ENCODE measurements around the gene DOCK7.

DOCK7 gene

DNA sequence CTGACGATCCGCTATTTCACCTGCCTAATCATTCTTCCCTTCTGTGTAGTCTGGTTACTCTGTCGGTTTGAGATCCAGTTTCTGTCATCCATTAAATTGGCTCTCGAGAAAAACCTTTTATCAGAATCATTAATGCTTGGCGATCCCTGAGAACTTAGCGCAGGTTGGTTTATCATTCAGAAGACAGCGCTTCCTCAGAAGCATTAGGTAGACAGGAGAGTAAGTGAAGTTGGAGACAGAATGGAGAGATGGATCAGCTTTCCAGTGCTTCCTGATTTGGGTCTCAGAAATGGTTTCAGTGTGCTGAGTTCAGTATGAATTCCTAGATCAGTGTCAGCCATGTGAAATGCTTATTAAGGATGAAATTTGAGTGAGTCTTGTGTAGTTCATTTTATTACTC is 250.0 kb downstream of the DOCK7 start:
- DNase-seq = peak; percentile 16

DNA sequence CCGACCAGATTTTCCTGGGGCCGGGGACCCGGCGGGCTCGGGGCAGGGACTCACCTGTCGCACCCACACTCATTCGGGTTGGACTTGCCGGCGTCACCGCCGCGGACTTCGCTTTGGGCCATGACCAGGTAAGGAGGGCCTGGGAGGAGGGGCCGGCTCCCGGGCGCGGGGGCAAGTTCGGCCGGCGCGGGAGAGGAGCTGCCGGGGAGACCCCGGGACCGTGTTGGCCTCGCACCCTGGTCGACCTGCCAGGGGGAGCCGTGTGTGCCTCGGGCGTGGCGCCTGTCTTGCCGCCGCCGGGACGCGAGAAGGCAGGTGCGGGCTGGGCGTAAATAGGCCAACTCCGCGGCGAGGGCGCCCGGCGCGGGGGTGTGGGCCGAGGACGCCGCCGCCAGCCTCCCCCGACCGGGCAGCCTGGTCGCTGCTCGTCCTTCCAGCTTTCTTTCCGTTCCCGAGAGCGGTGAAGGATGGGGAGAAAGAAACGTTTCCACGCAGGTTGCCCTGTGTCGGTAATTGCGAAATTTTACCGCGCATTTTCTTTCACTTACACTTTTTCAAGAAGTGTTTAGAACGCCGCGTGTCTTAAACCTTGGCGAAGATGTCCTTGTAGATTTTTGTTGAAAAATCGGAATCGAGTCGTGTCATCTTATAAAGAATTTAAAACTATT is 250.8 kb downstream of the DOCK7 start:
- DNase-seq = peak; percentile 41

DNA sequence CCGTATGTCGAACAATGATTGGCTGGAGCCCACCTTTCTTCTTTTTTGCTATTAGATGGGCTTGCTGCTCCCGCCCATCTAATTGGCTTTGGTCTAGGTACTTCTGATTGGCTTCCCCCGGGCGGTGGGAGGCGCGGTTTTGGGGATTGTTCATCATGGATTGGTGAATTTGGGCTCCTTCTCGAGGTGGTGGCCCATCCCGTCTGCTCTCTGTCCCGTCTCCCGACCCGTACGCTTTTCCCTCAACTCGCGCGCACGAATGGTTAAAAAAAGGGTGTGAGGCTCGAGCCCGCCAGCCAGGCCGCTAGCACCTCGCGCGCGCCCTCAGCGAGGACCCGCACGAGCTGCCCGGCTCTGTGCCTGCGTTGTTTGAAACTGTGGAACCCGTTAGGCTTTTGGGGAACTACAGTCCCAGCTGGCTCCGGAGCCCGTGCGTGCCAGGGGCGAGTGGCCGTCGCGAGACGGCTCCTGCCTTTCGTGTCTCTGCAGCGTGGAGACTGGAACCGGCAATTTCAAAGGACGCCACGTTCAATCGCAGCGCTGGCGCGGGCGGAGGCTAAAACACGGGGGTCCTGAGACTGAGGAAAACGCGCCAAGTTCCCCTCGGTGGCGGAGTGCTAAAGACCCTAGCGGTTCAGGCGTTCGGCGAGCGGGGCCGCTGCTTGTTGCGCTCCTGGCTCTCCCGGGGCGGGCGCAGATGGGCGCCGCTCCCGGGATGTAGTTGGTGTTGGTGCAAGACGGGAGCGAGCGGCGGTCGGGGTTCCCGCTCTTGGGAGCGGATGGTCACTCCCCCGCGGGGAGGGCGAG is 251.5 kb downstream of the DOCK7 start, which contains the start of gene USP1:
TSS of gene USP1 (plus strand) at position 584 of the 807 bp plus-strand sequence. CDS start 2,819 bp downstream, outside the sequence.
- DNase-seq = peak; percentile 99

DNA sequence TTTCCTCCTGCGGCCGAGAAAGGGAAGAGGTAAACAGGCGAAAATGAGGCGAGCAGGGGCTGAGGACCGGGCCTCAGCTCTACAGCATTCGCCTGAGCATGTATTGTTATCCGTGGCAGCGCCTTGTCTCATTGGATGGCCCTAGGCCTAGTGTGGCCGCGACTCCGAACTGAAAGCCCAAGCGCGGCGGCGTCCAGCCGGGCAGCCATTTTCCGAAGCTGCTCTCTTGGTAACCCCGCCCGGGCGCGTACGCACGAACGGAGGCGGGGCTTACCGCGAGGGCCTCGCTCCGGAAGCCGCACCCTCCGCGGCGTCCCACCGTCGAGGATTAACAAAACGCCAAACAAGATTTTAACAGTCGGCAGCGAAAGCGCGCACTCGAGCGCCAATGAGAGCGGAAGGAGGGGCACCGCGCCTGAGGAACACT is 252.1 kb downstream of the DOCK7 start:
- peak; percentile 99 for DNase-seq

DNA sequence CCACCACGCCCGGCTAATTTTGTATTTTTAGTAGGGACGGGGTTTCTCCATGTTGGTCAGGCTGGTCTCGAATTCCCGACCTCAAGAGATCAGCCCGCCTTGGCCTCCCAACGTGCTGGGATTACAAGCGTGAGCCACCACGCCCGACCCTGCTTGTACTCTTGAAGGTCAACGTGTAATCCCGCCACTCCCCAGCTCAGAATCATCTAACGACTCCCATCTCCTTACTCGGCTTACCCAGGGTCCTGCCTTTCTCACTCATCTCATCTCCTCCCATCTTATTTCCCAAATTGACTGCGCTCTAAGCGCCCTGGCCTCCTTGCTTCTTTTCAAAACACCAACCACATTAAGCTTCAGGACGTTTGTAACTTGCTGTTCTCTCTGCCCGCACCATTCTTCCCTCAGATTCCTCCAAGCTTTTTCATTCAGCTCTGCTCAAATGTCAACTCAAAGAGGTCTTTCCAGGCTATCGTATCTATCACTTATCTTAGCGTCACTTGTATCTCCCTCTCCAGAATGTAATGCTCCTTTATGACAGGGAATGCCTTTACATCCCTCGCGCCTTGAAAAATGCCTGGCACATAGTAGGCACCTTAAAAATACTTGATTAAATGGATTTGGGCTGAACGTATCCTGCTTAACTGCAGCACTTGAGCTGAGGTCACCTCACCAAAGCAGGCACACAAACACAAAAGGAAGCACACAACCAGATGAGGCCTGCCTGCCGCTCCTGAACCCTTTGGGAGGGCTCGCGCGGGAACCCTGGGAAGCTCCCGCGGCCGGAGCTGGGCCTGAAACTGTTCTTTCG is 252.8 kb downstream of the DOCK7 start:
- DNase-seq = no peak

DNA sequence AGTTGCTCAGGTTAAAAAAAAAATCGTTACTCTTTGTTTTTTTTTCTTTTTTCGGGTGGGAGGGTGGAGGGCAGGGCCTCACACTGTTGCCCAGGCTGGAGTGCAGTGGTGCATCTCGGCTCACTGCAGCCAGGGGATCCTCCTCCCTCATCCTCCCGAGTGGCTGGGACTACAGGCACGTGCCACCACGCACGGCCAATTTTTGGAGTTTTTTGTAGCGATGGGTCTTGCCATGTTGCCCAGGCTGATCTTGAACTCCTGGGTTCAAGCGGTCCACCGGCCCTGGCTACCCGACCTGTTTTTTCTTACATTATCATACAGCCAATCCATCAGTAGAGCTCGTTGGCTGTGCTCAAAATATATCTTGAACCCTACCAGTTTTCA is 253.6 kb downstream of the DOCK7 start:
- DNase-seq = no peak

DNA sequence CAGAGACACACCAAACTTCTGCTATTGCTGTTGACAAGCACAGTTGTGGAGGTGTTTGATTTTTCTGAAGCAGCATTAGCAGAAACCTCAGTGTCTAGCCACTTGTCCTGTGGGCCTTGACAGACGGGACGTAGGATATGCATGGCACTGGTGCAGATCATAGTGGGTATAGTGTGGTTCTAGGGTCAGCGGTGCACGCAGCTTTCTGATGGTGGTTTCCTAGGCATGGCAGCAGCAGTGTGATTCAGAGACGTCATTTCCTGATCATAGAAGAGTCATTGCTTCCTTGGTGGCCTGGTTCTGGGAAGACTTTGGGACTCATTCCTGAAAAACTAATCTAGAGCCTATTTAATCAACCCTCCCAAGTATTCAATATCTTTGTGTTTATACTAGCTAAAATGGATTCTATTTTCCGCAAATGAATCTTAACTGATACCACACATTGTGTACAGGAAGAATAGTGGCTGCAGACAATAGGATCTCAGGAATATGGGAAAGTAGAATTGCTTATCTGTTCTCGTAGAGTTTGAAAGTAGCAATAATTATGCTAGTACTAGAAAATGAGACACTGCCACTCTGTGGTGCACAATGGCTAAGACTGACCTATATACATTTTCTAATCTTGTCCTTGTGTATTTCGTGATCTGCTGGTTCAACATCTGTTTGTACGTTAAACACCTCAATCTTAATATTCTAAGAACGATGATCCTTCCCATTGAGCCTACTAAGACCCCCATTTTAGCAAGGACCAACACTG is 254.1 kb downstream of the DOCK7 start:
- DNase-seq = no peak

DNA sequence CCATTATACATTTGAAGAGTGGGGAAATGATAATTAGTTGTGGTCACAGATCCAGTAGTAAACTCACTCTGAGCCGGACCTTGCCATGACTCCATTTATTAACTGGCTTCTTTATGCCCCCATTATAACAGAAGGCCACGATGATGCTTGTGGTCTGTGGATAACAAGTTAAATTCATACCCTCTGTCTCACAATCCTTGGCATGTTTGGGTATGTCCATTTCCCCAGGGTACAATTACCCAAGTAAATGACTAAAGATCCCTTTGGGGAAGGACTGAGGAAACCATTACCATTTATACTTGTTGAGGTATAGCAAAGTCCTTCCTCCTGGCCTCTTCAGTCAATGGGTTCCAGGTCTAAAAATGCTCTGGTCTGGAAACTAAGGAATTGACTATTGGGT is 258.6 kb downstream of the DOCK7 start:
- no peak for DNase-seq

DNA sequence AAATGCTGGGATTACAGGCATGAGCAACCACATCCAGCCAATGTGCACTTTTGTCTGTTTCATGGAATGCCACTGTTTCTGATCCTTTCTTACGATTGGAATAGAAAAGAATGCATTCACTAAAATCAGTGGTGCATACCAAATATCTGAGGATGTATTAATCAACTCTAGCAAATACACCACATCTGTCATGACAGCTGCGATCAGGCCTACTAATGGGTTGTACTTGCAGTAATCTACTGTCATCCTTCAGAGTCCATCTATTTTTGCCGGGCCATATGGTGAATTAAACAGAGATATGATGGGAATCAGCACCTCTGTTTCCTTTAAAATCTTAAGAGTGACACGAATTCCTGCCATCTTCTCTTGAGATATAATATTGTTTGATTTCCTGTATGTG is 259.8 kb downstream of the DOCK7 start:
- DNase-seq = no peak

DNA sequence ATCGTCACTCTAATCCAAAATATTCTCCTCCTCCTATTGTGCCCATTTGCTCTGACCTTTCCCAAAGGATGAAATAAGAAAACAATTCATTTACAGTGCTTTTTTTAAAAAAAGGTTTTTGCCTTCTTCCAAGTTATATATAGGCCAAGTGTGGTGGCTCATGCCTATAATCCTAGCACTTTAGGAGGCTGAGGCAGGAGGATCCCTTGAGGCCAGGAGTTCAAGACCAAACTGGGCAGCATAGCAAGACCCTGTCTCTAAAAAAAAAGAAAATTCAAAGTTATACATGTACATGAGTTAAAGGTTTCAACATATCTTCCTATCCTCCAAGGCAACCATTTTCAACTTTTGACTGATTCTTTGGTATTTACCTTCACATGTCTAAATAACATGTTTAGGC is 261.4 kb downstream of the DOCK7 start:
- DNase-seq = no peak

DNA sequence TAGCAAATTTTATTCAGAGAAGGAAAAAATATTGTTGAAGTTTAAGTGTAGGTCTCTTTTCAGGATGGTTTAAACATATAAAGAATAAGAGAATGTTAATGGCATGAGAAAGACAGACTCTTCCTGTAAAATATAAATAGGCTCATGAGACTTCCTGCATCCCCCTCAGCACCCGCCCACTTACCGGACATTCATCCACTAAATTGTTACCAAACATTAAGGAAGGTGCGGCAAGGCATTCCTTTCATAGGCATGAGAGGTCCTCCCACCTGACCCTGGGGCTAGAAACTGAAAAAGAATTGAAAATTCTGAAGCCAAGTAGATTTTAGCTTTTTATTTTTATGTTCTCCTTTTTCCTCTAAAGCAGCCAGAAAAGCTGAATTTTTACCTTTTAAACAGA is 261.9 kb downstream of the DOCK7 start:
- DNase-seq = peak; percentile 7

DNA sequence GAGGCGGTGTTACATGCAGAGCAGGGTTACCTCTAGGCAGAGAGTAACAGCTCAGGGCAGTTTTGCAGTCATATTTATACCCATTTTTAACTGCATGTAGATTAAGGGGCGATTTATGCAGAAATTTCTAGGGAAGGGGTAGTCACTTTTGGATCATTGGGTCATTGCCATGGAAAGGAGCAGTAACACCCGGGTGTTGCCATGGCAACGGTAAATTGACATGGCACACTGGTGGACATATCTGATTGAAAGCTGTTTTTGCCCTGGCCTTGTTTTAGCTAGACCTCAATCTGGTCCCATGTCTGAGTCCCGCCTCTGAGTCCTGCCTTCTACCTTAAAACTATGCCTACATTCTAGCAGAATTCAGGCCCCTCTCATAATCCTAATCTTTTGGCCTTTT is 263.1 kb downstream of the DOCK7 start:
- DNase-seq = no peak

DNA sequence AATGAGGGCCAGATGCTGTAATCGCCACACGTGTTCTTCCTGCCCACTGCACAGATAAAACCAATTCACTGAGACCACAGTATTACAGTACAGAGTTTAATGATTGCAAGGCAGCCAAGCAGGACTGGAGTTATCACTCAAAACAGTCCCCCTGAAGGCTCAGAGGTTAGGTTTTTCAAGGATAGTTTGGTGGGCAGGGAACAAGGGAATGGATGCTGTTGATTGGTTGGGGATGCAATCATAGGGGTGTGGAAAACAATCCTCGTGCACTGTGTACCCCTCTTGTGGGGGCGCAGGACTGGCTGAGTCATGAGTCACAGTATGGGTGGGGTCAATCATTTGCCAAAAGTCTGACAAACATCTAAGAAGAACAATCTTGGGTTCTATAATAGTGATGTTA is 263.8 kb downstream of the DOCK7 start:
- no peak for DNase-seq

DNA sequence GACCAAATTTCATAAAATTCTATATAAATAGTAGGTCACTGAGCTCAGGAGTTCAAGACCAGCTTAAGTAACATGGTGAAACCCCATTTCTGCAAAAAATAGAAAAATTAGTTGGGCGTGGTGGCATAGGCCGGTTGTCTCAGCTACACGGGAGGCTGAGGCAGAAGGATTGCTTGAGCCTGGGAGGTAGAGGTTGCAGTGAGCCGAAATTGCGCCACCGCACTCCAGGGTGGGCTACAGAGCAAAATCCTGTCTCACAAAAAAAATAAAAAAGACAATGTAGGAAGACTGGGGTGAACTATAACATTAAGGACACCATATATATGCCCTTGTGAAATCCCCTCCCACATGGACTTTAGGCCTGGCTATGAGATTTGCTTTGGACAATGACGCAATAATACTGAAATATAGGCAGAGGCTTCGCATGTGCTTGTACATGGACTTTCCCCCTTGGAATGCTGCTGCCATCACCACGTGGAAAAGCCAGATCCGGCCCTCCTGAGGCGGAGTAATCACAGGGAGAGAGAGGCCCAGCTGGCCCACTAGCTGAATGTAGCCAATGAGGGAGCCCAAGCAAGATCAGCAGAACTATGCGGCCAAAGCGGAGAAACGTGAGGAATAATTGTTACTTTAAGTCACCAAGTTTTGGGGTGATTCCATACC is 264.5 kb downstream of the DOCK7 start:
- no peak for DNase-seq

DNA sequence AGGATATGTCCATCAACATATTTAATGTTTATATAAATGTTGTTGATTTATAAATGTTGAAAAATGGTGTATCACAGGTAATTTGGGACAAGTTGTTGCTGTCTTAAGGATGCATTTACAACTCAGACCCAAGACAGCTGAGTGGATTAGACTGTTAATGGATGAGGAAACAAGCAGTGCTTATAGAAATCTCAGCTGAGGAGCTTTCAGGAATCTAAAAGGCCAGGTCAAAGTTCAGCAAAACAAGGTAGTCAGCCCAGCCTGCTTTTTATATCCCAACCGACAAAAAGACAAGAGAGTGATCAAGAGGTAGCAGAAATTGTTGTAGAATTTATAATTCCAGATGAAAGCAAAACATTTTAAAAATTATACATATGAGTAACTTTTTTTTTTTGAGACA is 268.0 kb downstream of the DOCK7 start:
- DNase-seq = no peak

DNA sequence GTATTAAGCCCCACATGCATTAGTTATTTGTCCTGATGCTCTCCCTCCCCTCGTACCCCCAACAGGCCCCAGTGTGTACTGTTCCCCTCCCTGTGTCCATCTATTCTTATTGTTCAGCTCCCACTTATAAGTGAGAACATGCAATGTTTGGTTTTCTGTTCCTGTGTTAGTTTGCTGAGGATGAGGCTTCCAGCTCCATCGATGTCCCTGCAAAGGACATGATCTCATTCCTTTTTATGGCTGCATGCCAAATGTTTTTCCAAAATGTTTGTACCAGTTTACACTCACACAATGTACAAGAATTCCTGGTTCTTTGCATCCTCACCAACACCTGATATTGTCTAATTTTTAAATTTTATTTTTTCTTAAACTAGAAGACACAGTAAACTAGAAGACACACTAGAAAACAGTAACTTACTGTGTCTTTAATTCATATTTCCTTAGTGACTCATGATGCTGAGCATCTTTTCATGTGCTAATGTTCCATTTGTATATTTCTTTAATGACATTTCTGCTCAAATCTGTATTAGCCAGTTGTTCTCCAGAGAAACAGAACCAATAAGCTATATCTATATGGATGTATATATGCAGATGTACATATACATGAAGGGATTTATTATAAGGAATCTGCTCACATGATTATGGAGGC is 270.7 kb downstream of the DOCK7 start:
- no peak for DNase-seq

DNA sequence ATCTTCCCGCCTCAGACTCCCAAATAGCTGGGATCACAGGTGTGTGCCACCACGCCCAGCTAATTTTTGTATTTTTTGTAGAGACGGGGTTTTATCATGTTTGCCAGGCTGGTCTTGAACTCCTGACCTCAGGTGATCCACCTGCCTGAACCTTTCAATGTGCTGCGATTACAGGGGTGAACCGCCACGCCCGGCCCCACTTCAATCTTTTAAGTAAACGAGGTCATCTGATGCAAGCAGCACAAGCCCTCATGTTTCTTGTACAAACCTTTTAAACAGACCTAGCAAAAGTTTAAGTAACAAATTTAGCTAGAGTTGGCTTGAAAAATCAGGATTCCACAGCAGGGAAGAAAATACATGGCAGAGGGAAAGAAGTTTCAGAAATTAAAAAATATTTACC is 272.5 kb downstream of the DOCK7 start:
- no peak for DNase-seq

DNA sequence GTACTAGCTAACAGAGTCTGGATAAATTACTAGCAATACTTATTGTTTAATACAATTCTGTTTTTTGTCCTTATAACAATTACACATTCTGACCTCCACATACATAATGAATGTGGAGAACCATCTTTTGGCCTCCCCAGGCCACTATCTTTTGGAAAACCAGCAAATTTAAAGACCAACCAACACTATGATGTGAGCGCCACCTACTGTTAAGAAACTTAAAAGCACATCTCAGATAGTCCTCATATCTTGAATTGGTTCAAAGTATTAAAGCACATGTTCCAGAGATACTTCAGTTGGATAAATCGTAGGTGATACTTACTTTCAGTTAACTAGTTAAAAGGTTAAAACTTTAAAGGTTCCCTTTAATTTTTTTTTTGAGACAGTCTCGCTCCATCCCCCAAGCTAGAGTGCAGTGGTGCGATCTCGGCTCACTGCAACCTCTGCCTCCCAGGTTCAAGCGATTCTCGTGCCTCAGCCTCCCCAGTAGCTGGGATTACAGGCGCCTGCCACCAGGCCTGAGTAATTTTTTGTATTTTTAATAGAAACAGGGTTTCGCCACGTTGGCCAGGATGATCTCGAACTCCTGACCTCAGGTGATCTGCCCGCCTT is 280.7 kb downstream of the DOCK7 start:
- DNase-seq = peak; percentile 77

DNA sequence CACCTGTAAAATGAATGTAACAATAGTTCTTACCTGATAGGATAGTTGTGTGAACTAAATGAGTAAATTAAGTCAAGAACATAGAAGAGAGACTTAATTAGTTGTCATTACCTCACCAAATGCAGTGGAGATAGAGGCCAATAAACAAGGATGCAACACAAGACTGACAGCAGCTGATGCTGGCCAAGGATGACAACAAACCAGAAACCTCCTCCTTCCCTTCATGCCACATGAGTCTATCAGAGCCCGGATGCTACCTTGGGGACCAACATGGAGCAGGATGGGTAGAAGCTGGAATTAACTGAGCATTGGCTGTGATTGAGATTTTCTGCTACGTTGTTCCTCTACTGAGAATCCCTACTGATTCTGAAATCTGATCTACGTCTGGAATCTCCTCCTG is 281.6 kb downstream of the DOCK7 start:
- DNase-seq = no peak

DNA sequence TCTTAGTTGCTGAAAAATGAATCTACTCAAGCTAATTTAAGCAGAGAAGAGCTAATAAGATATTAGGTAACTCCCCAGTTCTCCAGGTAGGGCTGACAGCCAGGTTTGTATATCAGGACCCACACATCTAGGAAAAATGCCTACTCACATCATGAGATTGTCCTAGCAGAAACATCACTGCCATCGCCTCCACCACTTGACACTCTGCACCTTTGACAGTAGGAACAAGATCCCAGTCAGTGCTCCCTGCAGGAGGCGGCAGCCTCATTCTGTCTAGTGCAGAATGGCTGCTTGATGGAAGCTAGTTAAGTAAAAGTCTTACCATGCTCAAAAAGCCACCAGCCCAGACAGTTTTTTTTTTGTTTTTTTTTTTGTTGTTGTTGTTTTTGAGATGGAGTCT is 282.9 kb downstream of the DOCK7 start:
- DNase-seq = no peak
